Kidney capillary endothelial cell (primary cell): ENCODE results near the gene BTBD3.
A peak's percentile ranks its signal among the peaks of the same experiment; 100 is the strongest.

Experiments
- DNase-seq: peaks from one replicate; pipeline ENCODE4 v3.0.0-alpha.2; 2018; ENCODE audit warnings: low spot score

Gene BTBD3

GRCh38 chr20:11917663-11918062, at the start of gene BTBD3:
TSS of gene BTBD3 (plus strand) at chr20:11917893. CDS start at chr20:11918276, 383 bp downstream.
- peak; percentile 47 for DNase-seq

- no peak for DNase-seq
Measured at GRCh38 chr20:11869641-11870040, 48.1 kb upstream of the BTBD3 start.

- no peak for DNase-seq
Measured at GRCh38 chr20:11870411-11870810, 47.3 kb upstream of the BTBD3 start.

- no peak for DNase-seq
Measured at GRCh38 chr20:11876555-11876954, 41.1 kb upstream of the BTBD3 start.

- no peak for DNase-seq
Measured at GRCh38 chr20:11880680-11881079, 37.0 kb upstream of the BTBD3 start.

- DNase-seq = no peak
Measured at GRCh38 chr20:11881449-11881848, 36.2 kb upstream of the BTBD3 start.

GRCh38 chr20:11882651-11883050, 35.0 kb upstream of the BTBD3 start:
- DNase-seq = no peak

- DNase-seq = no peak
Measured at GRCh38 chr20:11888648-11889047, 29.0 kb upstream of the BTBD3 start.

GRCh38 chr20:11890331-11891076, 27.2 kb upstream of the BTBD3 start:
- DNase-seq = peak; percentile 85

- DNase-seq = peak; percentile 16
Measured at GRCh38 chr20:11891077-11891775, 26.5 kb upstream of the BTBD3 start.

GRCh38 chr20:11891776-11892545, 25.7 kb upstream of the BTBD3 start:
- peak; percentile 55 for DNase-seq

GRCh38 chr20:11894062-11894461, 23.6 kb upstream of the BTBD3 start:
- no peak for DNase-seq

- no peak for DNase-seq
Measured at GRCh38 chr20:11895861-11896387, 21.8 kb upstream of the BTBD3 start.

GRCh38 chr20:11901127-11901526, 16.6 kb upstream of the BTBD3 start:
- no peak for DNase-seq

- no peak for DNase-seq
Measured at GRCh38 chr20:11902285-11902697, 15.4 kb upstream of the BTBD3 start.

- DNase-seq = no peak
Measured at GRCh38 chr20:11905460-11906179, 12.1 kb upstream of the BTBD3 start.

GRCh38 chr20:11906626-11907480, 10.8 kb upstream of the BTBD3 start:
- DNase-seq = no peak

- DNase-seq = no peak
Measured at GRCh38 chr20:11907621-11908020, 10.1 kb upstream of the BTBD3 start.

- no peak for DNase-seq
Measured at GRCh38 chr20:11912013-11912658, 5.6 kb upstream of the BTBD3 start.

- DNase-seq = no peak
Measured at GRCh38 chr20:11912659-11913415, 4.9 kb upstream of the BTBD3 start.
